ENCODE data around the gene TCEA2.
"Not testable (repeated sequence)": the region's sequence is repeated elsewhere in the genome, so short reads cannot be mapped to it uniquely, and the experiment has no call there.

The TCEA2 gene

DNA sequence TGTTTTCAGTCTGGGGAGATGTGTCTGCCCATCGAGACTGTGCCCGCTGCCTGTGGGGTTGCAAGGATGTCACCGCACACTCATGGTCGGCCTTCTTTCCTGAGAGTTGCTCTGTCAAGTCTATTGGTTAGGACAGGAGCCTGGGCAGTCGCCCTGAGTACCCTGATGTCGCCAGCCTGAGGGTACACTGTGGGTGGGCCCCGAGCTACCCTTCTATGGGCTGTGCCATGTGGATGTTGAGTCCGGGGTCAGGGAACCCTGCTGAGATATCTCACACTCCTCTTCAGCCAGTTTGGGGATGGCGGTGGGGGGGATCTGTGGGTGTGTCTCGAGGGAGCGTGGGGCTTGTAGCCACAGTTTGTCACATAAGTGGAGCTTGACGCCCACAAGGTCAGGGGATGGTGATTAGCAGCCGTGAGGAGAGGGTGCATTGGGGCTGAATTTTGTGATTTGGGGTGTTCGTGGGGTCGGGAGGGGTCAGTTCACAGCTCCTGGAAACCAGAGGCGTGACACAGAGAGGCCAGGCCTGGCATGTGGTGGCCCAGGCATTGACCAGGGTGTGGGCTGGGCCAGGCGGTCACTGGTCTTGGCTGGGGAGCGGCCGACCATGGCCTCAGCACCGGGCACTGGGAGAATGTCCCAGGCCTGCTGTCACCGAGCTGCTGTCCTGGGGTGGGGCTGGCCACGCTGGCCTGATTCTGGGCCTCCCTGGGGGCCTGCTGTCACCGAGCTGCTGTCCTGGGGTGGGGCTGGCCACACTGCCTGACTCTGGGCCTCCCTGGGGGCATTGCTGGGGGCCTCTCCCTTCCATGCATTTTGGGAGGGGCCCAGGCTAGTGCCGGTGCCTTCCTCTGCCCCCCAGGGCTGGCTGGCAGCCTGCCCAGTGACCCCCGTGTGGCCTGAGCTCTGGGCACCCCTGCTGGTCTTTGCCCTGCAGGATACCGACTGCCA lies 46.0 kb downstream of the TCEA2 start:
- no peak for DNase-seq (ENCODE audit: low read depth in 2 of 2)

DNA sequence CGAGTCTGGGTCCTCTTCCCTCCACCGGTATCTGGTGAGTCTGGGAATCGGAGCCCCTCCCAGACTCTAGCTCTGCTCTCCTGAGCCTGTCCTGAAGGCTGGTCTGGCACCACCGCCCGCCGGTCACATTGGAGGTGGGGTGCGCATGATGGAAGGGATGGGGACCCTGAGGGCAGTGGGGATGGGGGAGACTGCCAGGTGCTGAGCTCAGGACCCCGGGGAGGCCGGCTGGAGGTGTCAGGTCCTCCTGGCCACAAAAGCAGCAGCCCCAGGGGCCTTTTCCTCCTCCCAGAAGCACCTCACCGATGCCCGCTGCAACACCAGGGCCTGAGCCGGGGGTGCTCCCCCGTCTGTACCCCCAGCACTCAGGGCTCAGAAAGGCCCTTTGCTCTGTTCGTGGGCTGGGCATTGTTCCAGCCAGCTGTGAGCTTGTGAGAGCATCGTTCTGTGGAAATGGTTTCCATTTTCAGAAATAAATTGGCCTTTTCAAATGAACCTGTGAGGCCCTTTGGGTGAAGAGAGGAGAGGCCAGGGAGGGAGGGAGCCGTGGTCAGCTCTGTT lies 46.9 kb downstream of the TCEA2 start:
- no peak for DNase-seq (ENCODE audit: low read depth in 2 of 2)

DNA sequence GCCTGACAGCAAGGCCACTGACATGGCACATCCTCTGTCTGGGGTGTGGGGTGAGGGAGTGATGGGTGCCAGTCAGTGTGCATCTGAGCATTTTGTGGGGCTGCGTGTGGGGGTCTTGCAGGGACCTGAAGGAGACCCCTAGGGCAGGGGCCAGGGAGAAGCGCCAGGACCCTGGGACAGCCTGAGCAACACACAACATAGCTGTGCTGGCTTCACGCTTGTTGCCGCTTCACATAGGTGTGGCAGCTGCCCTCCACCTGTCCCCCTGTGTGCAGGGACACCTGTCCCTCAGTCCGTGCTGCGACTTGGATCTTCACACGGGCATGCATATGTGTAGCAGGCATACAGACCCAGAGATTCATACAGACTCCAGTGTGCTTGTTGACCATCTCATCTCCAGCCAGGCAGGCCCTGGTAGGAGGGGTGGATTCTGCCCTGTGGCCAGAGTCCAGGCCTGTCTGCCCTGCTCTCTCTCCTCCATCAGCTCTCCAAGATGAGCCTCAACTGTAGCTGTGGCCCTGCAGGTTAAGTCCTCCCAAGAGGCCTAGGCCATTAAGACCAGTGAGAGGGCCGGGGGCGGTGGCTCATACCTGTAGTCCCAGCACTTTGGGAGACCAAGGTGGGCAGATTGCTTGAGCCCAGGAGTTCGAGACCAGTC lies 47.5 kb downstream of the TCEA2 start:
- DNase-seq (ENCODE audit: low read depth in 2 of 2): no peak

DNA sequence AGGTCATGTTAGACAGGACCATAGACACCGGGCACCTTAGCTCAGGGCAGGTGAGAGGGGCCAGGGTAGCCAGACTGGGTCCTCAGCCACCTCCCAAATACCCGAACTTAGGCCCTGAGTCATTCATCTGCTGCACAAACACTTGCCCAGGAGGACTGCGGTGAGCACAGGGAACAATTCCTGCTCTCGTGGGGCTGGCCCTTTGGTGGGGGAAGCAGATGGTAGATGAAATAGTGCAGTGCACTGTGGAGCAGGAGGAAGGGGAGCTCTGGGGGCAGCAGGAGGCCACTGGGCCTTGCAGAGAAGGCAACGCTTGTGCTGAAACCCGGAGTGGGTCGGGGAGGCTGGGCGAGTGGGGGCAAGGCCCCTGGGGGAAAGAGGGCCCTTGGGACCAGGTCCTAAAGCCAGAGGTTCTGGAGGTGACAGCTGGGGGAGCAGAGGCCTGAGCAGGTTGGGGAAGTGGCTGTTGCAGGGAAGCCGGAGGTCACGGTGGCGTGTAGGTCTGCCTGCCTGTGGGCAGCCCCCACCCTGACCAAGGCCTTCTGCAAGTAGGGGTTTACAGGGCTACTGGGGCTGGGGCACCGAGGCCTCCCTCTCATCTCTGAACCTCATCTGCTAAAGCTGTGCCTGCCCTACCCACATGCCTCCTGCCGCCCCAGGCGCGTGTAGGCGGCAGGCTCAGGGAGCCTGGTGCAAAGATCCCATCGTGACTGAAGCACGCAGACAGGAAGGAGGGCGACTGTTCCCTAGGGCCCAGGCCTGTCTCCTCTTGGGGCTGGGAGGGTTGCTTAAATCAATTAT lies 49.0 kb downstream of the TCEA2 start:
- DNase-seq (ENCODE audit: low read depth in 2 of 2): no peak

DNA sequence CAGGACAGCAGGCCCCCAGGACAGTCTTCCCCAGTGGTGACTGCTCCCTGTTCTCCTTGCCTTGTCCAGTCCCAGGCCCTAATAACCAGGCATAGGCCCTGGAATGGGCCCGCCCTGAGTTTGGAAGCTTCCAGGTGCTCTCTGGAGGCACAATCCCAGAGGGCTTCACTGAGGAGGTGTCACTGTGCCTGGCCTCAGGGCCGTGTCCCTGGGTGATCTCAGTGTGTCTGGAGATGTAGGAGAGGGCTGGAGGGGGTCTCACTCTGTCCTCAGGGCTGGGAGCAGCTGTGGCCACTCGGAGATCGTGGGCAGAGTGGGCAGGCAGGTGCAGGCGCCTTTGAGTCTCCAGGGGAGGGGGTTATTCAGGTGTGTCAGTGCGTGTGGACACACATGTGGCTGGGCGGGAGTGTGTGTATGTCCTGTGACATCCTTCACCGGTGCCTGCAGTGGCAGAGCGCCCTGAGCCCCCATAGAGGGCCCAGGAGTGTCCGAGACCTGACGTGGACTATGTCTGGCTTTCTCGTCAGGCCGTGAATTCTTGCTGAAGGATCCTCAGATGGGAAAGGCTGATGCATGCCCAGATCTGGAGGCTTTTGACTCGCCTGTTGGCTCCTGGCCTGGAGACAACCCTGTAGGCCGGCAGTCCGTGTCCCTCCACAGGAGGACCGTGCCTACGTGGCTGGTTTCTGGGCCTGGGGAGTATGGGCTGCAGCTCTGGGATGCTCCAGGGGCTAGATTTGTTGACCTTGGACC lies 49.9 kb downstream of the TCEA2 start:
- DNase-seq (ENCODE audit: low read depth in 2 of 2): no peak

DNA sequence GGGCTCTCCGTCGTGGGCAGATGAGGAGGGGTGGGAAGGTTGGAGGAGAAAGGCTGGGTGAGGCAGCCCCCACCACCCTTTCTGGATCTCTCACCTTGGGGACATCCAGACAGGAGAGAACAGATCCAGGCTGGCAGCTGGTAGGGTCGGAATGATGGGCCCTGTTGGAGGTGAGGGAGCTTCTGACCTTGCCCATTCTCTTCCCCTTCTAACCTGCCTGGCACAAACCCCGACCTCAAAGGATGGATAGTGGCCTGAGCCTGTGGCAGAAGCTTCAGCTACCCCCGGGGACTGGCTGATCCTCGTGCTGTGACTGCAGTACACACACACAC lies 50.4 kb downstream of the TCEA2 start:
- no peak for DNase-seq (ENCODE audit: low read depth in 2 of 2)

DNA sequence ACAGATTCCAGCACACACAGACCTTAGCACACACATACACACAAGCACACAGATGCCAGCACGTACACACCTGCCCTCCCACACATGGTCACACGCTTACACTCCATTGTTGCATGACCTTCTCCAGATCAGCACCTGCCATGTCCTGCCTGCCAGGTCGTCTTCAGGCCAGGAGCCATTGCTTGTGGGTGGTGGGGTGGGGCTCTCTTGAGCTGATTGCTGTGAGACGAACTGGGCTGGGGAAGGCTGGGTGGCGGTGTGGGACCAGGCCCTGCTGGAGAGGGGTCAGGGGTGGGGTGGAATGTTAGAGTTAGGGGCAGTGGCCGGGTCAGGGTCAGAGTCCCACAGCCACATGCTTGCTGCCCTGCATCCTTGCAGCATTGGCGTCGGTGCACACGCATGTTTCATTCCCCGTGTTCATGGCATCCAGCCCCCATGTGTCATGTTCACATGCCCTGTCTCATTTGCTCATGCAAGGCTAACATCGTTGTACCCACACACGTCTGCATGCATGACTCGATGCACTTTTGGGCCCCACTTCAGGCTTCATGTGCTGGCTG lies 50.9 kb downstream of the TCEA2 start:
- no peak for DNase-seq (ENCODE audit: low read depth in 2 of 2)

DNA sequence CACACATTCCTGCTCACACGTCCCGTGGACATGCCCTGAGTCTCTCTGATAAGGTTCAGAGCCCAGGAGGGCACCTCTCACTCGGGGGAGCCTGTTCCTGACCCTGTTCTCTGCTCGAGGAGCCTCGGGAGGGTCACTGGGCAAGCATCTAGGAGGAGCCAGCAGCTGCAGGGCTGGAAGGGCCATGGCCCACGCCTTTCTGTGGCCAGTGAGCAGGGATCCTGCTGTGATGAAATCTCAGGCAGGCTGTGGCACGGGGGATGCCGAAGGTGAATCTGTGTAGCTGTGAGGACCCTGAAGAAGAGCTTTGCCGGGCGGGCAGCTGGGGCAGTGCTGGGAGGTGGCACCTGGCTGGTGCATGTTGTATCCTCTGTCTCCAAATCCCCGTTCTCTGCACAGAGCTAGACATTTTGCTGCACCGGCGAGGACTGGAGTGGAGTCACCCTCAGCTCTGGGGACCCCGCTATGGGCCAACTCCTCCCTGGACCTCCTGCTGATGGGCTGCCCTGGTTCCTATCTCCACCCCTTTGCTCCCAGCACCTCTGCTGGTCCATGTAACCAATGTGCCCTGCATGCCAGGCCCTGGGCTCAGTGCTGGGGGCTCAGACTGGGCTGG lies 51.5 kb downstream of the TCEA2 start:
- no peak for DNase-seq (ENCODE audit: low read depth in 2 of 2)

DNA sequence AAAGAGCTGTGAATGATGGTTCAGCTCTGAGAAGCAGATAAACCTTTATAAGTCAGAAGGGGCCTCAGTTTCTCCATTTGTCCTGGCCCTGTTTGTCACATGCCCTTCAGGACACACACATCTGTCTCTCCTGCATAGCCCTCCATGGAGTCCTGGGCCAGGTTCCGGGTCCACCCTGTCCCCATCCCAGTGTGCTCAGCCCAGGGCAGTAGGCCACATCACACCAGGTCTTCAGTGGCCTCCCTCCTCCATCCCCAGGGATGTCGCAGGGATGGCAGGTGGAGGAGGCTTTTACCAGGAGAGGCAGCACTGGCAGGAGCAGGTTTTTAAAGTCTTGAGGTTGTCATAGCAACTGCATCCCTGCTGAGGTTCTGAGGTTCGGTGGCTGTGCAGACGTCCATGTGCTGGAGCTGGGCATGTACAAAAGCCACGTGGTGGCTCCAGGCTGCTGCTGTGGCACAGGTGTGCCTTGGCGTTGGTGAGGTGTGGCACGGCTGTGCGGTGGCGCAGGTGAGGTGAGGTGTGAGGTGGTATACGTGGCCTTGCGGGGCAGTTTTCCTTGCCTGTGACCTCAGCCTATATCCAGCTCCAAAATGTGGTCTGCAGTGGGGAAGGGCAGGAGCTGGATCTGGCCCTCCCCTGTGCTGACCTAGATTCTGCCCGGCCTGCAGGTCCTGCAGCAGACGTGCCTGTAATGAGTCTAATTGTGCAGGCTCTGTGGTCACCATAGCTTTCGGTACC lies 52.3 kb downstream of the TCEA2 start:
- DNase-seq (ENCODE audit: low read depth in 2 of 2): no peak

DNA sequence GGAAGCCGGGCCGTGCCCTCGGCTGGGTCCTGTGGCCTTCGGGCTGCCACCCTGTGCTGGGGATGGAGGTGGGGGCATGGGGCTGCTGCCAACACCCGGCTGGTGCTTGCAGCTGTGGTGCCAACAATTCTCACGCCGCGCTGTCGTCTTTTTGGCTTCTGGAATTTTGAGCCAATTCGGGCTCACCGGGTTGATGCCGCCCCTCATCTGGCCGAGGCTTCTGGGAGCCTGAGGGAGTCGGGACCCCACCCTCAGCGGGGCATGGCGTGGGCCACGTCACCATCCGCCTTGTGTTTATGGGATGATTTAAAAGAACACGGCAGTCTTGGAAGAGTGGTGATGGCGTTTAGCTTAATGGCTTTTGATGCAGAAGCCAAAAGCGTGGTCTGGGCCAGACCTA lies 53.0 kb downstream of the TCEA2 start:
- DNase-seq (ENCODE audit: low read depth in 2 of 2): no peak

DNA sequence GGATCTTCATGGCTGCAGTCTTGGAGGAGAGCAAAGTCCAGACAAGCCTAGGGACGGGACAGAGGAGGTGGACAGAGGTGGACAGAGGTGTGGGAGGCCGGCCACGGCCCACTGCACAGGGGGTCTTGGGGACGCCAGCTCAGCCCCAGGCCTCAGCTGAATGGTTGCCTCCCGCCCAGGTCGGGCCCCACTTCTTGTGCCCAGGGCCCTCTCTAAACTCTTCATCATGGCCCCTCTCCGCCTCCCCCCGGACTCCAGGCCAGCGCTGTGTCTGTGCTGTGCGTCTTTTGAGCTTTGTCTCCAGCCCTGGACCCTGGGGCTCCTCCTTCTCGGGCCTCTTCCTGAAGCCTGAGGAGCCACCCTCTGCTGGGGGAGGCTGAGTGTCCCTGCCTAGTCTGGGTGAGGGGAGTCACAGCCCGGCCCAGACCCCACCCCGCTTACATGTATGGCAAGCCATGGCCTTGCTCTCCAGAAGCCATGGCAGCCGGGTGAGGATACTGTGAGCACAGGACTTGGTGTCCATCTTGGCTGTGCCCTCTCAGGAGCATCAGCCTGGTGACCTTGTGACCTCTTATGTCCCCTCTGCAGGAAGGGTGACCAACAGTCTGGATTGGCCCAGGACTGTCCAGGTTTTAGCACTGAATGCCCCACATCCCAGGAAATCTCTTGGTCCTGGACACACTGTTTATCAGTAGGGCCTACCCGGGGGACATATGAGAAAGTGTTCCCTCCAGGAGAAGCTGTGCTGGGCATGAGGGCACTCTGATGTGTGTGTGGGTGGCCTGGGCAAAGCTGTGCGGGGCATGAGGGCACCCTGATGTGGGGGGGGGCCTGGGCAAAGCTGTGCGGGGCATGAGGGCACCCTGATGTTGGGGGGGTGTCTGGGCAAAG lies 53.8 kb downstream of the TCEA2 start:
- DNase-seq (ENCODE audit: low read depth in 2 of 2): no peak

DNA sequence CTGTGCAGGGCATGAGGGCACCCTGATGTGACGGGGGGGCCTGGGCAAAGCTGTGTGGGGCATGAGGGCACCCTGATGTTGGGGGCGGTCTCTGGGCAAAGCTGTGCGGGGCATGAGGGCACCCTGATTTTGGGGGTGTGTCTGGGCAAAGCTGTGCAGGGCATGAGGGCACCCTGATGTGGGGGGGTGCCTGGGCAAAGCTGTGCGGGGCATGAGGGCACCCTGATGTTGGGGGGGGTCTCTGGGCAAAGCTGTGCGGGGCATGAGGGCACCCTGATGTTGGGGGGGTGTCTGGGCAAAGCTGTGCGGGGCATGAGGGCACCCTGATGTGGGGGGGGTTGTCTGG lies 54.4 kb downstream of the TCEA2 start:
- not testable (repeated sequence) for DNase-seq (ENCODE audit: low read depth in 2 of 2)

DNA sequence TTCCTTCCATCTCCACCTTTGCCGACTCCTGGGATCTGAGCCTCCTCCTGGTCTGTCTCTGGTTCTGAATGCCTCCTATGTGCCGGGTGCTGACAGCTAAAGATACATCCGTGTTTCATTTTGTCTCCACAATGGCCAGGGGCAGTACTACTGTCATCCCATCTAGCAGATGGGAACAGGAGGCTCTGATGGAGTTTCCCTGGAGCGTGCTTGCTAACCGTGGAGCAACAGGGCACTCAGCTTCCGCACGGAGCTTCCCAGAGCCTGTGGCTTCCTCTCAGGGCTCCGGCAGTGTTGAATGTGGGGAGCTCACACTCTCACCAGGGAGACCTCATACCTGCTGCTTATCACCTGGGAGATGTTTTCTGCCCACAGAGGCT lies 56.3 kb downstream of the TCEA2 start:
- DNase-seq (ENCODE audit: low read depth in 2 of 2): no peak

DNA sequence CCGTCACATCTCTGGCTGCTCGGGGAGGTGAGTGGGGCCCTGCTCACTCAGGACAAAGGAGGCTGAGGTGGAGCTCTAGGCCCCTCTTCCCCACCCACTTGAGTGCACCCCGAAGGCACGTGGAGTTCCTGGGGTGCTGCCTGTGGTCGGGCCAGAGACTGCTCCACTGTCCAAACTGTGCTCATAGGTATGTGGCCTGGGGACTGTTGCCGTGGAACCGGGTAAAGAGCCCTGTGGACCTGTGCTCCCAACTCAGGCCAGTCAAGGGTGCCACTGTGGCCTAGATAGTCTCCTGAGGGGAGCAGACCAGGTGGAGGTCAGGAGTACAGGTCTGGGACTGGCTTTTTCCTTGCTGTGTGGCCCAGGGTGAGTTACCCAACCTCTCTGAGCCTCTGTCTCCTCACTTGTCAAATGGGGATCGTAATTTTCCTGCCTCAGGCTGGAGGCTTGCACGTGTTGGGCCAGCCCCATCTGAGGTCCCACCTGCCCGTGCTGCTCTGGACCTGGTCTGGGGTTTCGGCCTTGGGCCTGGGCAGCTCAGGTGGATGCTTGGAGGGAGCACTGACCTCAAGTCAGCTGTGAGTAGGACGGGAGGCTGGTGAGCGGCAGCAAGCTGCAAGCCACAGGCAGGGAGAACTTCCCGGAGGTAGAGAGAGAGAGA lies 56.8 kb downstream of the TCEA2 start:
- DNase-seq (ENCODE audit: low read depth in 2 of 2): no peak

DNA sequence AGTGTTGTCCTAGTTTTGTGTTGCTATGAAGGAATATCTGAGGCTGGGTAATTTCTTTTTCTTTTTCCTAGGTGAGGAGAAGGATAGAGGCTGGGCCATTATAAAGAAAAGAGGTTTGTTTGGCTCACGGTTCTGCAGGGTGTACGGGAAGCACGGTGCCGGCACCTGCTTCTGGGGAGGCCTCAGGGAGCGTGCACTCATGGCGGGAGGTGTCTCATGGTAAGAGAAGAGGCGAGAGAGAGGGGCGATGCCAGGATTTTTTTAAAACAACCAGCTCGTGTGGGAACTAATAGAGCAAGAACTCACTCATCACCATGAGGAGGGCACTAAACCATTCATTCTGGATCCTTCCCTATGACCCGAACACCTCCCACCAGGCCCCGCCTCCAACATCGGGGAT lies 58.6 kb downstream of the TCEA2 start:
- no peak for DNase-seq (ENCODE audit: low read depth in 2 of 2)

Data from stimulated activated CD4-positive, alpha-beta T cell treated with anti-CD3 and anti-CD28 coated beads, Interleukin-1b, Interleukin-23, amount 100 ng/mL, for 1 hour (primary cell).